ENCODE measurements around the gene ROBO2. TPM values are rescaled to one million over a fixed set of nuclear protein-coding genes. Genes with fewer than 3 reads are reported as not detected.

Gene ROBO2
- polyA plus RNA-seq, 4 donors = 83.3 to 102 (median 89.4) TPM

- DNase-seq (ENCODE audit: low read depth in 4 of 4, low spot score in 2 of 4) = no peak
Measured at GRCh38 chr3:77048186-77048585, 8.3 kb downstream of the ROBO2 start.

- no peak for DNase-seq (ENCODE audit: low read depth in 4 of 4, low spot score in 2 of 4)
Measured at GRCh38 chr3:77051591-77051990, 11.7 kb downstream of the ROBO2 start.

GRCh38 chr3:77052051-77052501 is 12.2 kb downstream of the ROBO2 start:
- no peak for DNase-seq (ENCODE audit: low read depth in 4 of 4, low spot score in 2 of 4)

- DNase-seq (ENCODE audit: low read depth in 4 of 4, low spot score in 2 of 4) = no peak
Measured at GRCh38 chr3:77052733-77053670, 13.1 kb downstream of the ROBO2 start.

GRCh38 chr3:77053795-77054194 is 13.9 kb downstream of the ROBO2 start:
- DNase-seq (ENCODE audit: low read depth in 4 of 4, low spot score in 2 of 4) = no peak

- no peak for DNase-seq (ENCODE audit: low read depth in 4 of 4, low spot score in 2 of 4)
Measured at GRCh38 chr3:77055841-77056341, 16.0 kb downstream of the ROBO2 start.

- no peak for DNase-seq (ENCODE audit: low read depth in 4 of 4, low spot score in 2 of 4)
Measured at GRCh38 chr3:77059354-77059753, 19.5 kb downstream of the ROBO2 start.

GRCh38 chr3:77063423-77063822 is 23.5 kb downstream of the ROBO2 start:
- DNase-seq (ENCODE audit: low read depth in 4 of 4, low spot score in 2 of 4) = no peak

- no peak for DNase-seq (ENCODE audit: low read depth in 4 of 4, low spot score in 2 of 4)
Measured at GRCh38 chr3:77065750-77066149, 25.9 kb downstream of the ROBO2 start.

GRCh38 chr3:77066829-77067228 is 26.9 kb downstream of the ROBO2 start:
- DNase-seq (ENCODE audit: low read depth in 4 of 4, low spot score in 2 of 4) = no peak

GRCh38 chr3:77068808-77069207 is 28.9 kb downstream of the ROBO2 start:
- no peak for DNase-seq (ENCODE audit: low read depth in 4 of 4, low spot score in 2 of 4)

- DNase-seq (ENCODE audit: low read depth in 4 of 4, low spot score in 2 of 4) = no peak
Measured at GRCh38 chr3:77071364-77071763, 31.5 kb downstream of the ROBO2 start.

GRCh38 chr3:77071809-77072208 is 31.9 kb downstream of the ROBO2 start:
- no peak for DNase-seq (ENCODE audit: low read depth in 4 of 4, low spot score in 2 of 4)

- DNase-seq (ENCODE audit: low read depth in 4 of 4, low spot score in 2 of 4) = no peak
Measured at GRCh38 chr3:77072232-77072631, 32.3 kb downstream of the ROBO2 start.

- DNase-seq (ENCODE audit: low read depth in 4 of 4, low spot score in 2 of 4) = no peak
Measured at GRCh38 chr3:77078279-77078678, 38.4 kb downstream of the ROBO2 start.

- DNase-seq (ENCODE audit: low read depth in 4 of 4, low spot score in 2 of 4) = no peak
Measured at GRCh38 chr3:77079988-77080610, 40.2 kb downstream of the ROBO2 start.

GRCh38 chr3:77081240-77081661 is 41.4 kb downstream of the ROBO2 start:
- no peak for DNase-seq (ENCODE audit: low read depth in 4 of 4, low spot score in 2 of 4)

GRCh38 chr3:77084511-77084910 is 44.6 kb downstream of the ROBO2 start:
- no peak for DNase-seq (ENCODE audit: low read depth in 4 of 4, low spot score in 2 of 4)

GRCh38 chr3:77086408-77086807 is 46.5 kb downstream of the ROBO2 start:
- DNase-seq (ENCODE audit: low read depth in 4 of 4, low spot score in 2 of 4) = no peak

- no peak for DNase-seq (ENCODE audit: low read depth in 4 of 4, low spot score in 2 of 4)
Measured at GRCh38 chr3:77091809-77092208, 51.9 kb downstream of the ROBO2 start.

- DNase-seq (ENCODE audit: low read depth in 4 of 4, low spot score in 2 of 4) = no peak
Measured at GRCh38 chr3:77093101-77093500, 53.2 kb downstream of the ROBO2 start.

GRCh38 chr3:77096145-77096544 is 56.2 kb downstream of the ROBO2 start:
- no peak for DNase-seq (ENCODE audit: low read depth in 4 of 4, low spot score in 2 of 4)
